ENCODE measurements around the gene LOXHD1.

The LOXHD1 gene

GRCh38 chr18:46627136-46627535 is 29.9 kb downstream of the LOXHD1 start:
- no peak for TF ChIP-seq CTCF (IDR thresholded peaks at IDR 0.05)
- Histone ChIP-seq H2AFZ (no peak overlapping the region), H3K4me3 (ENCODE audit: low read depth, low read length) (no peak overlapping the region), H3K79me2 (no peaks in the 10 kb centered on the region), H3K27me3 (ENCODE audit: control insufficient read depth, insufficient read depth, low read length) (no peaks in the 10 kb centered on the region), H3K4me1 (peaks cover 10% of the 10 kb centered on the region), H3K9me3 (ENCODE audit: control insufficient read depth, low read length) (no peaks in the 10 kb centered on the region), H3K36me3 (ENCODE audit: control insufficient read depth, insufficient read depth, low read length) (no peaks in the 10 kb centered on the region), H3K4me2 (ENCODE audit: low read length) (no peak overlapping the region), H3K9ac (no peak overlapping the region), H3K27ac (no peak overlapping the region)

- TF ChIP-seq CTCF (IDR thresholded peaks at IDR 0.05) = no peak
- Histone ChIP-seq H3K27ac (no peak overlapping the region), H3K4me2 (ENCODE audit: low read length) (no peak overlapping the region), H3K79me2 (no peaks in the 10 kb centered on the region), H2AFZ (no peak overlapping the region), H3K4me3 (ENCODE audit: low read depth, low read length) (no peak overlapping the region), H3K9me3 (ENCODE audit: control insufficient read depth, low read length) (no peaks in the 10 kb centered on the region), H3K9ac (no peak overlapping the region), H3K36me3 (ENCODE audit: control insufficient read depth, insufficient read depth, low read length) (no peaks in the 10 kb centered on the region), H3K27me3 (ENCODE audit: control insufficient read depth, insufficient read depth, low read length) (no peaks in the 10 kb centered on the region), H3K4me1 (peaks cover 31% of the 10 kb centered on the region)
These were observed 32.0 kb downstream of the LOXHD1 start for GRCh38 chr18:46625069-46625468.

- no peaks in the 10 kb centered on the region for H3K79me2 ChIP-seq
- H3K4me3 ChIP-seq (ENCODE audit: low read depth, low read length) = no peak overlapping the region
- H2AFZ ChIP-seq = no peak overlapping the region
These were observed 32.9 kb downstream of the LOXHD1 start for GRCh38 chr18:46624127-46624526.

GRCh38 chr18:46623541-46623940 is 33.5 kb downstream of the LOXHD1 start:
- no peak overlapping the region for H3K4me2 ChIP-seq (ENCODE audit: low read length)
- no peak overlapping the region for H3K27ac ChIP-seq
- H2AFZ ChIP-seq = peak overlapping the region; percentile 14
- H3K9me3 ChIP-seq (ENCODE audit: control insufficient read depth, low read length) = no peaks in the 10 kb centered on the region
- H3K27me3 ChIP-seq (ENCODE audit: control insufficient read depth, insufficient read depth, low read length) = no peaks in the 10 kb centered on the region
- TF ChIP-seq CTCF (IDR thresholded peaks at IDR 0.05) = no peak
- H3K36me3 ChIP-seq (ENCODE audit: control insufficient read depth, insufficient read depth, low read length) = no peaks in the 10 kb centered on the region
- no peaks in the 10 kb centered on the region for H3K79me2 ChIP-seq
- H3K4me3 ChIP-seq (ENCODE audit: low read depth, low read length) = no peak overlapping the region
- peaks cover 38% of the 10 kb centered on the region for H3K4me1 ChIP-seq
- no peak overlapping the region for H3K9ac ChIP-seq

More at GRCh38 chr18:46624127-46624526, 32.9 kb downstream of the LOXHD1 start:
- Histone ChIP-seq H3K9ac (no peak overlapping the region), H3K4me1 (peaks cover 38% of the 10 kb centered on the region), H3K4me2 (ENCODE audit: low read length) (no peak overlapping the region), H3K9me3 (ENCODE audit: control insufficient read depth, low read length) (no peaks in the 10 kb centered on the region), H3K36me3 (ENCODE audit: control insufficient read depth, insufficient read depth, low read length) (no peaks in the 10 kb centered on the region), H3K27me3 (ENCODE audit: control insufficient read depth, insufficient read depth, low read length) (no peaks in the 10 kb centered on the region), H3K27ac (no peak overlapping the region)
- no peak for TF ChIP-seq CTCF (IDR thresholded peaks at IDR 0.05)

- Histone ChIP-seq H3K4me1 (peaks cover 38% of the 10 kb centered on the region), H3K9ac (no peak overlapping the region), H3K4me3 (ENCODE audit: low read depth, low read length) (no peak overlapping the region), H3K36me3 (ENCODE audit: control insufficient read depth, insufficient read depth, low read length) (no peaks in the 10 kb centered on the region), H3K79me2 (no peaks in the 10 kb centered on the region), H2AFZ (peak overlapping the region; percentile 69), H3K27me3 (ENCODE audit: control insufficient read depth, insufficient read depth, low read length) (no peaks in the 10 kb centered on the region), H3K27ac (peak overlapping the region; percentile 88), H3K4me2 (ENCODE audit: low read length) (no peak overlapping the region), H3K9me3 (ENCODE audit: control insufficient read depth, low read length) (no peaks in the 10 kb centered on the region)
- peak; percentile 22 for TF ChIP-seq CTCF (IDR thresholded peaks at IDR 0.05)
These were observed 34.0 kb downstream of the LOXHD1 start for GRCh38 chr18:46622999-46623398.
